ENCODE measurements around the gene ZNF678.
"Not testable (repeated sequence)": the region's sequence is repeated elsewhere in the genome, so short reads cannot be mapped to it uniquely, and the experiment has no call there.

The ZNF678 gene

GRCh38 chr1:227654431-227654830 lies 91.1 kb downstream of the ZNF678 start:
- WGBS (ENCODE audit: insufficient coverage, insufficient read length): no CpG with 5 or more reads among the region's 2 CpGs
- Histone ChIP-seq H3K27ac (ENCODE audit: low read length) (no peak overlapping the region), H3K4me3 (ENCODE audit: low read length) (no peak overlapping the region), H3K36me3 (ENCODE audit: control insufficient read depth, insufficient read depth, low read length) (peaks cover 4% of the 10 kb centered on the region; the same call in 1 of the 2 replicates), H3K9me3 (ENCODE audit: control insufficient read depth, insufficient read depth, low read length) (peaks cover 9% of the 10 kb centered on the region), H3K27me3 (ENCODE audit: control insufficient read depth, insufficient read depth, low read length) (no peaks in the 10 kb centered on the region), H3K4me1 (ENCODE audit: control insufficient read depth, insufficient read depth, low read length) (no peaks in the 10 kb centered on the region)
- no peak for DNase-seq (ENCODE audit: low read depth, low spot score)

GRCh38 chr1:227654858-227655752 lies 91.7 kb downstream of the ZNF678 start:
- H3K36me3 ChIP-seq (ENCODE audit: control insufficient read depth, insufficient read depth, low read length): peaks cover 4% of the 10 kb centered on the region; the same call in 1 of the 2 replicates
- H3K27me3 ChIP-seq (ENCODE audit: control insufficient read depth, insufficient read depth, low read length): no peaks in the 10 kb centered on the region
- no peak for DNase-seq (ENCODE audit: low read depth, low spot score)
- WGBS (ENCODE audit: insufficient coverage, insufficient read length): no CpG with 5 or more reads among the region's 6 CpGs
- no peak overlapping the region for H3K27ac ChIP-seq (ENCODE audit: low read length)
- peaks cover 9% of the 10 kb centered on the region for H3K9me3 ChIP-seq (ENCODE audit: control insufficient read depth, insufficient read depth, low read length)
- no peak overlapping the region for H3K4me3 ChIP-seq (ENCODE audit: low read length)
- no peaks in the 10 kb centered on the region for H3K4me1 ChIP-seq (ENCODE audit: control insufficient read depth, insufficient read depth, low read length)

- H3K9me3 ChIP-seq (ENCODE audit: control insufficient read depth, insufficient read depth, low read length): peaks cover 10% of the 10 kb centered on the region
- DNase-seq (ENCODE audit: low read depth, low spot score): no peak
- no peaks in the 10 kb centered on the region for H3K36me3 ChIP-seq (ENCODE audit: control insufficient read depth, insufficient read depth, low read length)
Measured at GRCh38 chr1:227661495-227661894, 98.1 kb downstream of the ZNF678 start.

GRCh38 chr1:227662933-227663332 lies 99.6 kb downstream of the ZNF678 start:
- peaks cover 10% of the 10 kb centered on the region for H3K9me3 ChIP-seq (ENCODE audit: control insufficient read depth, insufficient read depth, low read length)
- H3K4me3 ChIP-seq (ENCODE audit: low read length): no peak overlapping the region
- no CpG with 5 or more reads among the region's 2 CpGs for WGBS (ENCODE audit: insufficient coverage, insufficient read length)
- no peak overlapping the region for H3K27ac ChIP-seq (ENCODE audit: low read length)
- H3K36me3 ChIP-seq (ENCODE audit: control insufficient read depth, insufficient read depth, low read length): no peaks in the 10 kb centered on the region
- H3K4me1 ChIP-seq (ENCODE audit: control insufficient read depth, insufficient read depth, low read length): no peaks in the 10 kb centered on the region
- no peaks in the 10 kb centered on the region for H3K27me3 ChIP-seq (ENCODE audit: control insufficient read depth, insufficient read depth, low read length)
- no peak for DNase-seq (ENCODE audit: low read depth, low spot score)

More at GRCh38 chr1:227661495-227661894, 98.1 kb downstream of the ZNF678 start:
- H3K27ac ChIP-seq (ENCODE audit: low read length): no peak overlapping the region
- H3K27me3 ChIP-seq (ENCODE audit: control insufficient read depth, insufficient read depth, low read length): no peaks in the 10 kb centered on the region
- H3K4me3 ChIP-seq (ENCODE audit: low read length): no peak overlapping the region
- no peaks in the 10 kb centered on the region for H3K4me1 ChIP-seq (ENCODE audit: control insufficient read depth, insufficient read depth, low read length)

GRCh38 chr1:227666286-227666685 lies 102.9 kb downstream of the ZNF678 start:
- Histone ChIP-seq H3K27me3 (ENCODE audit: control insufficient read depth, insufficient read depth, low read length) (no peaks in the 10 kb centered on the region), H3K36me3 (ENCODE audit: control insufficient read depth, insufficient read depth, low read length) (no peaks in the 10 kb centered on the region), H3K9me3 (ENCODE audit: control insufficient read depth, insufficient read depth, low read length) (peaks cover 10% of the 10 kb centered on the region), H3K4me3 (ENCODE audit: low read length) (no peak overlapping the region), H3K4me1 (ENCODE audit: control insufficient read depth, insufficient read depth, low read length) (no peaks in the 10 kb centered on the region), H3K27ac (ENCODE audit: low read length) (no peak overlapping the region)
- no CpG with 5 or more reads among the region's 2 CpGs for WGBS (ENCODE audit: insufficient coverage, insufficient read length)
- no peak for DNase-seq (ENCODE audit: low read depth, low spot score)

GRCh38 chr1:227673441-227673840 lies 110.1 kb downstream of the ZNF678 start:
- Histone ChIP-seq H3K9me3 (ENCODE audit: control insufficient read depth, insufficient read depth, low read length) (peaks cover 3% of the 10 kb centered on the region), H3K4me1 (ENCODE audit: control insufficient read depth, insufficient read depth, low read length) (no peaks in the 10 kb centered on the region), H3K27ac (ENCODE audit: low read length) (no peak overlapping the region), H3K27me3 (ENCODE audit: control insufficient read depth, insufficient read depth, low read length) (no peaks in the 10 kb centered on the region), H3K4me3 (ENCODE audit: low read length) (no peak overlapping the region), H3K36me3 (ENCODE audit: control insufficient read depth, insufficient read depth, low read length) (no peaks in the 10 kb centered on the region)
- WGBS (ENCODE audit: insufficient coverage, insufficient read length): no CpG with 5 or more reads among the region's 1 CpG
- no peak for DNase-seq (ENCODE audit: low read depth, low spot score)

- Histone ChIP-seq H3K9me3 (ENCODE audit: control insufficient read depth, insufficient read depth, low read length) (no peaks in the 10 kb centered on the region; the same call in 1 of the 2 replicates), H3K4me1 (ENCODE audit: control insufficient read depth, insufficient read depth, low read length) (no peaks in the 10 kb centered on the region), H3K27ac (ENCODE audit: low read length) (no peak overlapping the region), H3K4me3 (ENCODE audit: low read length) (no peak overlapping the region), H3K36me3 (ENCODE audit: control insufficient read depth, insufficient read depth, low read length) (no peaks in the 10 kb centered on the region), H3K27me3 (ENCODE audit: control insufficient read depth, insufficient read depth, low read length) (no peaks in the 10 kb centered on the region)
- WGBS (ENCODE audit: insufficient coverage, insufficient read length): no CpG with 5 or more reads among the region's 8 CpGs
- DNase-seq (ENCODE audit: low read depth, low spot score): no peak
Measured at GRCh38 chr1:227685807-227686206, 122.5 kb downstream of the ZNF678 start.

- no peak overlapping the region for H3K27ac ChIP-seq (ENCODE audit: low read length)
- H3K27me3 ChIP-seq (ENCODE audit: control insufficient read depth, insufficient read depth, low read length): no peaks in the 10 kb centered on the region
- H3K9me3 ChIP-seq (ENCODE audit: control insufficient read depth, insufficient read depth, low read length): no peaks in the 10 kb centered on the region; the same call in 1 of the 2 replicates
- no CpG with 5 or more reads among the region's 3 CpGs for WGBS (ENCODE audit: insufficient coverage, insufficient read length)
- no peak for DNase-seq (ENCODE audit: low read depth, low spot score)
- H3K36me3 ChIP-seq (ENCODE audit: control insufficient read depth, insufficient read depth, low read length): no peaks in the 10 kb centered on the region
- H3K4me3 ChIP-seq (ENCODE audit: low read length): no peak overlapping the region
- H3K4me1 ChIP-seq (ENCODE audit: control insufficient read depth, insufficient read depth, low read length): no peaks in the 10 kb centered on the region
Measured at GRCh38 chr1:227697321-227697864, 134.0 kb downstream of the ZNF678 start.

- not testable (repeated sequence) for H3K27me3 ChIP-seq (ENCODE audit: control insufficient read depth, insufficient read depth, low read length); H3K36me3 ChIP-seq (ENCODE audit: control insufficient read depth, insufficient read depth, low read length); H3K4me3 ChIP-seq (ENCODE audit: low read length); H3K4me1 ChIP-seq (ENCODE audit: control insufficient read depth, insufficient read depth, low read length); DNase-seq (ENCODE audit: low read depth, low spot score); H3K27ac ChIP-seq (ENCODE audit: low read length); H3K9me3 ChIP-seq (ENCODE audit: control insufficient read depth, insufficient read depth, low read length)
- no CpG with 5 or more reads among the region's 1 CpG for WGBS (ENCODE audit: insufficient coverage, insufficient read length)
Measured at GRCh38 chr1:227701631-227702030, 138.3 kb downstream of the ZNF678 start.

- H3K27me3 ChIP-seq (ENCODE audit: control insufficient read depth, insufficient read depth, low read length): no peaks in the 10 kb centered on the region
- WGBS (ENCODE audit: insufficient coverage, insufficient read length): no CpG with 5 or more reads among the region's 1 CpG
- no peak for DNase-seq (ENCODE audit: low read depth, low spot score)
- H3K27ac ChIP-seq (ENCODE audit: low read length): no peak overlapping the region
- H3K36me3 ChIP-seq (ENCODE audit: control insufficient read depth, insufficient read depth, low read length): no peaks in the 10 kb centered on the region
- no peaks in the 10 kb centered on the region for H3K4me1 ChIP-seq (ENCODE audit: control insufficient read depth, insufficient read depth, low read length)
- no peak overlapping the region for H3K4me3 ChIP-seq (ENCODE audit: low read length)
- H3K9me3 ChIP-seq (ENCODE audit: control insufficient read depth, insufficient read depth, low read length): no peaks in the 10 kb centered on the region; the same call in 1 of the 2 replicates
Measured at GRCh38 chr1:227707846-227708245, 144.5 kb downstream of the ZNF678 start.
